NCI-H1694 (cell line): ENCODE measurements around the gene MRPS24.

ENCODE experiments used
- DNase-seq: peaks from one replicate; lab custom pipeline; 2025; lab: John Stamatoyannopoulos, UW

MRPS24 gene

GRCh38 chr7:43877968-43878864 is 8.9 kb upstream of the MRPS24 start:
- DNase-seq: no peak

- DNase-seq: no peak
These were observed 7.8 kb upstream of the MRPS24 start for GRCh38 chr7:43876976-43877745.

- no peak for DNase-seq
These were observed 6.9 kb upstream of the MRPS24 start for GRCh38 chr7:43876241-43876640.

GRCh38 chr7:43873300-43873699 is 4.0 kb upstream of the MRPS24 start:
- no peak for DNase-seq

- no peak for DNase-seq
These were observed 3.2 kb upstream of the MRPS24 start for GRCh38 chr7:43872406-43873110.

GRCh38 chr7:43871064-43871463 is 1.7 kb upstream of the MRPS24 start:
- DNase-seq: no peak

- no peak for DNase-seq
These were observed 999 bp upstream of the MRPS24 start for GRCh38 chr7:43870316-43870715.

- no peak for DNase-seq
These were observed 537 bp upstream of the MRPS24 start for GRCh38 chr7:43869867-43870240.

- no peak for DNase-seq
These were observed 674 bp downstream of the MRPS24 start for GRCh38 chr7:43868681-43869005.

GRCh38 chr7:43868181-43868580 is 1.1 kb downstream of the MRPS24 start:
- no peak for DNase-seq

GRCh38 chr7:43865277-43865676 is 4.0 kb downstream of the MRPS24 start:
- no peak for DNase-seq

GRCh38 chr7:43864126-43864525 is 5.2 kb downstream of the MRPS24 start:
- no peak for DNase-seq

GRCh38 chr7:43856996-43857395 is 12.3 kb downstream of the MRPS24 start:
- no peak for DNase-seq

GRCh38 chr7:43856316-43856715 is 13.0 kb downstream of the MRPS24 start:
- DNase-seq: no peak

- DNase-seq: no peak
These were observed 14.1 kb downstream of the MRPS24 start for GRCh38 chr7:43855176-43855575.

GRCh38 chr7:43851805-43852204 is 17.5 kb downstream of the MRPS24 start:
- no peak for DNase-seq

GRCh38 chr7:43850348-43851116 is 18.8 kb downstream of the MRPS24 start:
- no peak for DNase-seq

GRCh38 chr7:43849047-43849446 is 20.3 kb downstream of the MRPS24 start:
- no peak for DNase-seq

- no peak for DNase-seq
These were observed 21.8 kb downstream of the MRPS24 start for GRCh38 chr7:43847496-43847895.

- no peak for DNase-seq
These were observed 24.7 kb downstream of the MRPS24 start for GRCh38 chr7:43844662-43845061.

GRCh38 chr7:43844257-43844656 is 25.1 kb downstream of the MRPS24 start:
- DNase-seq: no peak

GRCh38 chr7:43843296-43843695 is 26.0 kb downstream of the MRPS24 start:
- DNase-seq: no peak
